Fibroblast of skin of left biceps (primary cell): Measurements from ENCODE around the gene DNAJC11.
"Not testable (repeated sequence)": the region's sequence is repeated elsewhere in the genome, so short reads cannot be mapped to it uniquely, and the experiment has no call there.

ENCODE experiments used
- DNase-seq, 2 experiments: peaks; one replicate each; pipeline ENCODE4 v3.0.0-alpha.2; 2013; ENCODE audit warnings: low read depth in 2 of 2

DNAJC11 gene

DNA sequence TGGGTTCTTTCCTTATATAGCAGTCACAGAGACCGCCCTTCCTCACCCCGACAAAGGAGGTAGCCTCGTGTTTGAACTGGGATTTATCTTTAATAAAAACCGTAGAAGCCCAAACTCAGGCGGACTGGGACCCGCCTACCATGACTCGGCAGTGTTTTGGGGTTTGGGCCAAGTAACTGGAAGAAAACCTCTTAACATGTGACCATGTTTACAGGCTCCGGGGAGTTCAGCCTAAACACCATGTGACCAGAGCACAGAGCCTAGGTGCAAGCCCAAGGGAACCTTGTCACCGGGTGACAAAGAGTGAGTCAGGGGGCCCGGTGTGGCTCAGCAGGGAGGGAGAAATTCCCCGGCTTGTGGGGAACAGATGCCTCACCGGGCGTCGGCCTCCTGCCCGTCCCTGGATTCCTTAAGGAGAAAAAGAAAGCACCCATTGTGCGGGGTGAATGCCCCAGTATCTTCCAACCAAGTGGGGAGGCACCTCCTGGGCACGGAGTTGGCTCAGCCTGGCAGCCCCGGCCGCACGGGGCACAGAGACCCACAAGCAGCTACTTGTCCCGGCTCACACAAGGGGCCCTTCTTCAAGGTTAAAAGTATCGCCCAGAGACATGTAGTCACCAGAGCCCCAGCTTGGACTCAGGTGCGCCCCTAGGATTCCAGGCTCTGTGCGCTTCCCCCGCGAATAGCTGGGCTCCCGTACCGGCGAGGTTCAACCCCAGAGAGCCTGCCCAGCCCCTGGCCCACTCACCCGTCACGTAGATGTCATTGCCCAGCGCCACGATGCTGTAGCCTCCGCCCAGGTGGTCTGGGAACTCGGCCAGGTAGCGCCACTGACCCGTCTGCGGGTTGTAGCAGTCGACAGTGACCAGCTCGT lies 100.3 kb downstream of the DNAJC11 start:
- DNase-seq, result peak; percentile 58 to 69

DNA sequence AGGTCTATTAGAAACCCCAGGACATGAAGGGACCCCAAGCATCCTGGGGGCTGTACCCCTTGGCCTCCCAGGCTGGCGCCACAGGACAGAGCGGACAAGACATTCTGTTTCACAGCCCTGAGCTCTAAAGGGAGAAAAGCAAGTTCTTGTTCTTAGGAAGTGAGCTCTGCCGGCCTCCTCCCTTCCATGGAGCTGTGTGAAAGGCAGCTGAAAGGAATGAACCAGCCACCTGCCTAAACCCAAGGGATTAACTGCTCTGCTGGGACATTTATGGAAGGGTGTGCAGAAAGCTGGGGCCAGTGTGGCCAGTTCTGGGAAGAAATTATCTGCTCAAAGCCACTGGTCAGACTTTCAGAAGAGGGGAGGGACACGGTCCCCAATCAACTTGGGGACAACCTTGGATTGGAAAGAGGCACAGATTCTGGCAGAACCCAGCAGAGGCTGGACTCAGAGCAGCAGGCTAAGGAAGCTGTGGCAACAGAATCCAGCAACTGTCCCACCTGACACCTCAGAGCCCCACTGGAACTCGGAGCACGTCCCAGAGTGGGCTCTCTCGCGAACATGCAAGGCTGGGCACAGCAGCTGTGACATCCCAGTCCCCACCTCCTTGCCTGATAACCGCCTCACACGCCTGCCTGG lies 101.1 kb downstream of the DNAJC11 start:
- DNase-seq, result no peak

DNA sequence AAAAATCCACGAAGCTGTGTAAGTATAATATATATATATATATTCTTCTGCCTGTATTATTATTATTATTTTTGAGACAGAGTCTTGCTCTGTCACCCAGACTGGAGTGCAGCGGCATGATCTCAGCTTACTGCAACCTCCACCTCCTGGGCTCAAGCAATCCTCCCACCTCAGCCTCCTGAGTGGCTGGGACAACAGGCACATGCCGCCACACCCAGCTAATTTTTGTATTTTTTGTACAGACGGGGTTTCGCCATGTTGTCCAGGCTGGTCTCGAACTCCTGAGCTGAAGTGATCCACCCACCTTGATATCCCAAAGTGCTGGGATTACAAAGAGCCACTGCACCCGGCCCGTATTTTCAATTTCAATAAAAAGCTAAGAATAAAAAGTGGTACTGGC lies 101.6 kb downstream of the DNAJC11 start:
- DNase-seq, result not testable (repeated sequence)

DNA sequence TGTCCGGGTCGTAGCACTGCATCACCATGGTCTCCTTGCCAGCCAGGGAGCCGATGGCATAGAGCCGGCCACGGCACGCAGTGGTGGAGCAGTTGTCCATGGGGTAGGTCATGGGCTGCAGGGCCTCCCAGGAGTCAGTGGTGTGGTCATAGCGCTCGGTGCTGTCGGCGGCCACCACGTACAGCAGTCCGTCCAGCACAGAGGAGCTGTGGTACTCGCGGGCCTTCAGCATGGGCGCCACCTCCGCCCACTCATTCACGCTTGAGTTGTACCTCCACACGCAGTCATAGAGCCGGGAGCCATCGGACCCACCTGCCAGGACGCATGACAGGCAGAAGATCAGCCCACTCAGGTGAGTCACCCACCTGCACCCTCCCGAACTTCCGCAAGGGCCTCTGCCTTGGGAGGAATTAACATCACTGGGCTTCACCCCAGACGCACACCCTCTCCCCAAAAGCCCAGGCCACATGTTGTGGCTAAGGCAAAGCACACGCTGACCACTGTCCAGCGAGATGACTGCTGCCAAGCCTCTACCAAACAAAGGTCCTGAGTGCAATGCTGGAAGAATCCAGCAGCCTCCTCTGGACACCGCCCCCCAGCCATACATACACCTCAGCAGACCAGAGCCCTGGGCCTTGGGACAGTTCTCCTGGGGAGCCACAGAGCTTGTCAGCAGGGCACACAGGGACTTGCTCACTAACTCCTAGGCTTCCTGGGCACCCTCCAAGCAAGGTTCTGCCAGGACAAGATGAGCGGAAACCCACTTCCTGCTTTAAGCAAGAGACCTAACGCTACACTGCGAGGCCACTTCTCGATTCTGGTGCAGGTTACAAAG lies 102.3 kb downstream of the DNAJC11 start:
- DNase-seq, result no peak

DNA sequence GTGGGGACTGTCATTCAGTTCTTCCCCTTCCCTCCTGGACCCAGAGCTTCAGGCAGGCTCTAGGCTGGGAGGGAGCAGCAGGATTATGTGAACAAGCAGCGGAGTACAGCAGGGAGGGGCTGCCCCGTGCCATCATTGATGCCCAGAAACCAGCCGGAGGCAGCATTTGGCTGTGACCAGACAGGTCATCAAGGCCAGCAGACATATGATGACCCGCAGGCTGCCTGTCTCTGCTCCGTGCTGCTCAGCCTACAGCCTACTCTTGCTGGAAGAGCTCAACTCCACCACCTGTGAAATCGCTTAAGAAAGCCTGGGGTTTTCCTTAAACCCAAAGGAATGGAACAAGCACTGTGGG lies 103.9 kb downstream of the DNAJC11 start:
- DNase-seq, result no peak

DNA sequence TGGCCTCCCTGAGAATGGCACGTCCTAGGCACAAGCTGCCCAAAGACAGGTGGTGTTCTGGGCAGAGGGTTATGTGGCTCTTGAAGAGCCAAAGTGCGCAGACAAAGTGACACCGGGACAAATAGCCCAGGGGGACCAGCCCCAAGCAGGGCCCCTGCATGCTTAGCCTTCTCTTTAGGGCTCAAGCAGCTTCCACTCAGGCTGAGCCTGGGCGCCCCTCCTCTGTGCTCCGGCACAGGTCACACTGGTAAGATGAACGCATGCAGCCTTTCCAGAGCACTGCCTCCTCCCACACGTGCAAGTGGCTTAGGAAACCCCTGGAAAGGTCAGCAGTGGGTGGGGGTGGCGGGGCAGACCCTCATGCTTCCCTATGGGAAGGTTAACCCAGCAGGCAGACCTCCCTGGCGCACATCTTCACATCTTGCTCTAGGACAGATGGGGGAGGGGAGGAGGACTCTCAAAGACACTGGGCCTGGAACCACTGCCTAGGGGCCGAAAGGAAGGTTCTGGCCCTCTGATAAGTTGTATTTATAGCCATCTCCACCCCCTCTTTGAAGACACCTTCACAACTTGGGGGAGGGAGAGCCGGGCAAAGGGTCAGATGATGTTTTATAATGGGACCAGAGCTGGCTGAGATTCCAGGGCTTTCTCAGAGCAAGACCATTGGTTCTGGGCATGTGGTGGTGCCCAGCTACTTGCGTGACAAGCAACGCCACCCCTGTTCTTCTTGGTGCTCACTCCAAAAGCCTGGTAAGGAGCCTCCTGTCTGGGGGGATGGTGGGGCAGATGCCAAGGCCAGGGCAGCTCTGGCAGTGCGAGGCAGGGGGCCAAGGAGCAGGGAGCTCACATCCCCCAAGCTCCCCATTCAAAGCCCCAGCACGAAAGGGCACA lies 104.5 kb downstream of the DNAJC11 start:
- no peak for DNase-seq

DNA sequence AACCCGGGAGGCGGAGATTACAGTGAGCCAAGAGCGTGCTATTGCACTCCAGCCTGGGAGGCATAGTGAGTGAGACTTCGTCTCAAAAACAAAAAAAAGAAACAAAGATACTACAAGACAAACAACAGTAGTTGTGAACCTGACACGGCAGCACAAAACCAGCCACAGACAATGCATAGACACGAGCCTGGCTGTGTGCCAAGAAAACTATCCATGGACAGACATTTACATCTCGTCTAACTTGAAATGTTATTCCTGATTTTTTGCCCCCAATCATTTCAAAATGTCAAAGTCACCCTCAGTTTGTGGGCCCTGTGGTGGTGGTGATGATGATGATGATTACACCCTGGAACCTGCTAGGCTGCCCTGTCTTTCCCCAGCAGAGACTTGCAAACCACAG lies 105.3 kb downstream of the DNAJC11 start:
- DNase-seq, result no peak

DNA sequence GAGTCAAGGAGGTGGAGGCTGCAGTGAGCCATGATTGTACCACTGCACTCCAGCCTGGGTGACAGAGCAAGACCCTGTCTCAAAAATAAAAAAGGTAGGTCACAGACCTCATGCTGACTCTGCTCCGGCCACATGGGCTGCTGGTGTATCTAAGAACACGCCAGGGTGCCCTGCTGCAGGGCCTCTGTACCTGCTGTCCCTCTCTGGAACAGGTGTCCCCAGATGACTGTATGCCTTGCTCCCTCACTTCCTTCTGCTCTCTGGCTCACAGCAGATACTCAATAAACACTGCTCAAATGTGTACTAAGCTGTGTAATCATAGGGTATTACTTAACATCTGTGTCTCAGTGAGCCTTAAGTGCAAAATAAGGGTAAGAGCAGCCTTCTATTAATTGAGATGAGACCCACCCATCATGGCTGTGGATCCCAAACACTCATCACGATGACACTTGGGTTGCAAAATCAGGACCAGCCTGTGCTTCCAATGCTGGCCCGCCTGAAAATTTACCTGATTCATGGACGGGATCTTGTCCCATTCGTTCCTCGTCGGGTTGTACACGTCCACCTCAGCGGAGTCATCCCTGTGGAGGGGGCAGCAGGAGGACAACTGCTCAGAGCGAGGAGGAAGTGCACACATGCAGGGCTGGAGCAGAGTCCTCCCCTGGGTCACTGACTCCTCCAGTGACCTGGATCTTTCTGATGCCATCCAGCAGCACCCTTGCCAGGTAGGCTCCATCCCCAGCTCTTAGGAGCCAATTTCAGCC lies 106.5 kb downstream of the DNAJC11 start:
- no peak for DNase-seq

DNA sequence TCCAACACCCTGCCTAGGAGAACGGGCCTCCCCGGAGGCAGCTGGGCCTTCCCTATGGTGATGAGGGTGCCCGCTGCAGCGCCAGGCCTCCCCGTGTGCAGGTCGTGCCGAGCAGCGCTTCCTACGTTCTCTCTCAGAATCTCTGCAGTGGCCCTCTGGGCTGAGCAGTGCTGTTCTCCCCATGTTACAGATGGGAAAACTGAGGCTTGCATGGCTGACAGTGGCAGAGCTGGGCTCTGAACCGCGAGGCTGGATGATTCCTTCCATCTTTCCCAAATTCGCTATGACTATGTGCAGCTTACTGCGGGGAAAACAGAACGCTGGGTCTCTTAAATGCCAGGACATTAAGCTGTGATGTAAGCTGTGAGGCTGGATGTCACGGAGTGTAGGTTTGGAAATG lies 107.8 kb downstream of the DNAJC11 start:
- DNase-seq, result no peak

DNA sequence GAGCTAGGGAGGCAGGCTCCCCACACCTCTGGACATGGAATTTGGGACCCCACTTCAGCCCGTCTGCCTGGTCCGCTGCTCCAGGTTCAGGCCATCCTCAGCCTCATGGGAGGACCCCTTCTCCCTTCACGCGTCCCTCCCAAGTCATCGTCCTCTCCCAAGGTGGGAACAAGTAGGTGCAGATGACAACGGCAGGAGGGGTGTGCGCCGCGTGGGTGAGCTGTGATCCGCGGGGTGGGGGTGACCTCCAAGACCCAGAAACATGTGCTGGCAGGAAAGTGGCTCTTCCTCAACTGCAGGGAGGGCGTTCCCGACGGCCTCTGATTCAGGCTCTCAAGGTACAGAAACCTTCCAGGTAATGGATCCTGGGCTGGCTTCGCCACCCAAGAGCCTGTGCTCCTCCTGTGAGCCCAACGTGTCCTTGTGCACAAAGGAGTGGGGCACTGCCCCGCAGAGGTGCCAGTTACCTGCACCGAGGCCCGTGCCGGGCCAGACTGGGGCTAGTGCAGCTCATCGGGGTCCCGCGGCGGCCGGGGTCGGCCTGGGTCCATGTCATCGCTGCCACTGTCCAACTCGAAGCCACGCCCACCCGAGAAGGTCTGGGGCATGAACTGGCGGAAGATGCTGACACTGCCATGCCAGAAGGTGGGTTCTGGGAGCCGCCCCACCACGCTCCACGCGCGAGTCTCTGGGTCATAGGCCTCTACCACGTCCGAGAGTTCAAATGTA lies 108.6 kb downstream of the DNAJC11 start:
- DNase-seq, result no peak

DNA sequence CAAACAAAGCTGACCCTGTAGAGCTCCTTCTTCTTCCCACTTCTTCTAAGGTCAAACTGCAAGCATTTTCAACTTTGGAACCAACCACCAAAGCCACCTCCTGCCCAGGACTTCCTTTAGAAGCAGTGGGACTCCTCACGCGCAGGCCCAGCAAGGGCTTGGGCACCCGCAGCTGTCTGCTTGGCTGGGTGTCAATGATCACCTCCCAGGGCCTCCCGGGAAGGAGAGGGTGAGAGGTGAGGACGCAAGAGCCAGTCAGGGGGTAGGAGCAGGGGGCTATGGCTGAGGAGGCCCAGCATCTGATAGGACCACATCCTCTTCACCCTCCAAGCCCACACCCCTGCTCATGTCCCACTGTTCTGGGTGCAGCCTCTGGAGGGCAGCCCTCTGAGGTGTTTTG lies 109.2 kb downstream of the DNAJC11 start:
- DNase-seq, result no peak

DNA sequence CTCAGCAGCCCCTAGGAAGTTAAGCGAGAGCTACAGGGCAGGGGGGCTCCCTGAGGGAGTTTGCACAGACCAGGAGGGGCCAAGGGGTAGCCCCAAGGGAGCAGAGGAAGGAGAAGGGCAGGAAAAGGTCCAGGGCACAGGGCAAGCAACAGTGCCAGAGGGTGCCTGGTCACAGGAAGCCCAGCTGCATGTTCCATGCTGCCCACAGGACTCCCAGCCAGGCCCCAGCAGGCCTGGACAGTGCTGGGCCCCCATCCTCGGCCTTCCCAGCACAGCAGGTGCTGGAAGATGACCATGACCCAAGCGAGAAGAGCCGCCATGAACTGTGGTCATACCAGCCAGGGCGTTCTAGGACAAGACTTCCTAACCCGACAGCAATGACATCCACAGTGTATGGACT lies 110.0 kb downstream of the DNAJC11 start:
- no peak for DNase-seq

DNA sequence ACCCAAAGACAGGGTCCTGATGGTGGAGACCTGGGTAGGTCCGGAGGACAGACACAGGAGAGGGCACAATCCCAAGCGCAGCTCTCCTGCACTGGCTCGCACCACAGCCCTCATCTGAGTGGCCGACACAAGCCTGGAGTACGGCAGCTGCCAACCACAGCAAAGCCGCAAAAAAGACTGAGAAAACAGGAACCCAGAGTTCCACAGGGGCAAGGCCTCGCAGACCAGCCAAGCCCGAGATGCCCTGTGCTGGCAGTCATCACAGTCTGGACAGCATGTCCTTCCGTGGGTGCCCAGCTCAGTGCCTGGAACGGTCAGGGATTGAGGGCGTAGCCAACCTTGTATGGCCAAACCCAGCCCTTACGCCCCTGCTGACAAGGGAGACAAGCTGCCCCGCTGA lies 110.4 kb downstream of the DNAJC11 start:
- no peak for DNase-seq

DNA sequence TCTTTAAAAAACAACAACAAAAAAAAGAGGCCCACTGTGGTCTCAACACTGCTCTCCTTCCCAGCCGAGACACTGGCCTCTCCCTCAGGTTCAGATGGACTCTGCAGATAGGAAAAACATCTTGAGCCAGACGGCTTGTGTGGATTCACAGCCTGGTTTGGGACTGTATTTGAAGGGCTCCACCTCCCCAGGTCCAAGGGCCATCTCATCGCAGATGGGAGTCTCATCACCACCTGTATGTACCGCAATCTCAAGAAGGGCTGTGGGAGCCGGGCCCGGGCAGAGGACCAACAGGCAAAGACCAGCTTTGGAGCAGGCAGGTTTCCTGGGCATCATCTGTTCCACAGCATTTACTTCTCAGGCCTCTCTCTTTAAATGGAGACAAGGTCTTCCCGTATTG lies 111.6 kb downstream of the DNAJC11 start:
- DNase-seq, result no peak

DNA sequence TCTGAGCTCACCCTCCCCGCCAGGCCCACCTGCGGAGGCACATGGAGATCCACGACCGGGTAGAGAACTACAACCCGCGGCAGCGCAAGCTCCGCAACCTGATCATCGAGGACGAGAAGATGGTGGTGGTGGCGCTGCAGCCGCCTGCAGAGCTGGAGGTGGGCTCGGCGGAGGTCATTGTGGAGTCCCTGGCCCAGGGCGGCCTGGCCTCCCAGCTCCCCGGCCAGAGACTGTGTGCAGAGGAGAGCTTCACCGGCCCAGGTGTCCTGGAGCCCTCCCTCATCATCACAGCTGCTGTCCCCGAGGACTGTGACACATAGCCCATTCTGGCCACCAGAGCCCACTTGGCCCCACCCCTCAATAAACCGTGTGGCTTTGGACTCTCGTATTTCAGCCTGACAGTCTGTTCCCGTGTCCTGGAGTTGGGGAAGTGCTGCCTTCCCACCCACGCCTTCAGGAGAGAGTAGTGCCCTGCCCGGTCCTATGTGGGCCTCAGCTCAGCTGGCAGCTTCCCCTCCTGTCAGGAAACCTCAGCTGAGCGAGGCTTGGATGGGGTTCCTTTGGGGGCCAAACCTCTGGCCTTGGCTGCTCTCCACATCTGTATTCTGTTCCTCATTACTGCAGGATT lies 112.6 kb downstream of the DNAJC11 start:
- no peak for DNase-seq

DNA sequence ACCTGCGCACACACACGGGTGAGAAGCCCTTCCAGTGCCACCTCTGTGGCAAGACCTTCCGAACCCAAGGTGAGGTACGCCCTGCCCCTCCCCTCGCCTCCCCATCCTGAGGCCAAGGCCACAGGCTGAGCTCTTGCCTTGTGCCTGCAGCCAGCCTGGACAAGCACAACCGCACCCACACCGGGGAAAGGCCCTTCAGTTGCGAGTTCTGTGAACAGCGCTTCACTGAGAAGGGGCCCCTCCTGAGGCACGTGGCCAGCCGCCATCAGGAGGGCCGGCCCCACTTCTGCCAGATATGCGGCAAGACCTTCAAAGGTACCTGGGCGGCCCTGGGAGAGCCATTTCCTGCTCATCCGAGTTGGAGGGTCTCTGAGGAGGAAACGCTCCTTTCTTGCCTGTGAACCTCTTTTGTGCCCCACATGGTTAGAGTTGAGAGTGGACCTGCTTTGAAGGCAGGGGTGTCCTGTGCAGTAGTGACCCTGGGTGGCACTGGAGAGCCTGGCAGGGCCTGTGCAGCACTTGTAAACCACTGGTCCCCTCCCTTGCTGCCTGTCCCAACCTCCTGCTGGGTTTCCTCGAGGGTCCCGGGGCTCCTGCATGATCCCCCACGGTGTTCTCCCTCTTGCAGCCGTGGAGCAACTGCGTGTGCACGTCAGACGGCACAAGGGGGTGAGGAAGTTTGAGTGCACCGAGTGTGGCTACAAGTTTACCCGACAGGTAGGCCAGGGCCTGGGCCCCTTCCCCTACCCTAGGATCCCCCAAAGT lies 113.3 kb downstream of the DNAJC11 start:
- DNase-seq, result no peak

DNA sequence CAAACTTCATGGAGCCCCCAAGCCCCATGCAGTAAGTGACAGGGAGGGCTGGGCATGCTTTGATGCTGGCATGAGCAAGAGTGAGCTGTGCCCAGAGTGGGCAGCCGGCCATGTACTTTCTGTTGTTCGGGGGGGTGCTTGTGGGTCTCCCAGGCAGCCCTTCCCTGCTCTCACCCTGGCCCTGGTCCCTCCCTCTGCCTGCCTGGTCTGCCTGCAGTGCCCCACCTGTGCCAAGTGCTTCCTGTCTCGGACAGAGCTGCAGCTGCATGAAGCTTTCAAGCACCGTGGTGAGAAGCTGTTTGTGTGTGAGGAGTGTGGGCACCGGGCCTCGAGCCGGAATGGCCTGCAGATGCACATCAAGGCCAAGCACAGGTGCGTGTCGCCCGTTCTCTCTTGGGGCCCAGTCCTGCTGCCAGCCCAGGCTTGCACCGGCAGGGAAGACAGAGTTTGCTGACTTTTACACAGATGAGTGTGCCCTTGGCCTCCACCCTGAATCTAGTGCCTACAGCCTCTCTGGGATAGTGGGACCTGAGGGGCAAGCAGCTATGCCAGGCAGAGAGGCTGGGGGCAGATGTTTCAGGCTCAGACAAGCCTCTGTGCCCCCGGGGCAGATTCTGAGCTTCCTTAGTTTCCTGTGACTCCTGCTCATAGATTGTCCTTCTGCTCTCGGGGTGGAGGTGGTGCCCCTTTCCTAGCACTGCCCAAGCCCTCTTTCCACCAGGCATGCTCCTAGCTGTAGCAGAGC lies 114.2 kb downstream of the DNAJC11 start:
- DNase-seq, result no peak

DNA sequence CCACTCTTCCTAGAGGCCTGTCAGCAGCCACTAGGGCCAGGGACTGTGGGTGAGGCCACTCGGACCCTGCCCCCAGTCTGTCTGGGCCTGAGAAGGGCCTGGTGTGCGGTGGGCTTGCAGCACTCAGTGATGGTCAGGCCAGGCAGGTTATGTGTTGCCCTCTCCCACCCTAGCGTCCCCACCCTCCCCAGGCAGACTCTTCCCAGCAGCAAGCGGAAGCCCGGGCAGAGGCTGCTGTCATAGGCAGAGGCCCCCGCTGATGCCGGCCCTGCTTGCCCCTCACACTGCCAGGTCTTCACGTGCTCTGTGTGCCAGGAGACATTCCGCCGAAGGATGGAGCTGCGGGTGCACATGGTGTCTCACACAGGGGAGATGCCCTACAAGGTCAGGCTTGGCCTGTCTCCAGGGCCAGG lies 115.2 kb downstream of the DNAJC11 start:
- no peak for DNase-seq
